ENCODE results near the gene SYCP3. TPM values are rescaled to one million over a fixed set of nuclear protein-coding genes. Genes with fewer than 3 reads are reported as not detected.

Gene SYCP3
- total RNA-seq, 1 donor from 2014 or later = not detected

- no peak overlapping the region for H3K9ac ChIP-seq (ENCODE audit: low read length)
- no peak overlapping the region for H3K27ac Mint-ChIP-seq (ENCODE audit: unreplicated experiment)
- H3K27ac ChIP-seq (ENCODE audit: low read depth, low read length) = no peak overlapping the region
- no peaks in the 10 kb centered on the region for H3K27me3 ChIP-seq (ENCODE audit: insufficient read depth, low read length)
- no peaks in the 10 kb centered on the region for H3K9me3 Mint-ChIP-seq (ENCODE audit: unreplicated experiment)
- H3K79me2 ChIP-seq (ENCODE audit: insufficient read depth, low read length) = no peaks in the 10 kb centered on the region
- H3K9me3 ChIP-seq (ENCODE audit: insufficient read depth, low read depth, low read length) = no peaks in the 10 kb centered on the region
- no peak overlapping the region for H3K4me3 Mint-ChIP-seq (ENCODE audit: unreplicated experiment)
- H3K4me2 ChIP-seq (ENCODE audit: low read length) = no peak overlapping the region
- no peak overlapping the region for H2AFZ ChIP-seq (ENCODE audit: low read depth, low read length)
- H3K4me1 ChIP-seq (ENCODE audit: insufficient read depth, low read length) = peaks cover 3% of the 10 kb centered on the region
- no peaks in the 10 kb centered on the region for H4K20me1 ChIP-seq (ENCODE audit: insufficient read depth, low read length)
- H3K36me3 Mint-ChIP-seq (ENCODE audit: low read depth, unreplicated experiment) = no peaks in the 10 kb centered on the region
- TF ChIP-seq CTCF (IDR thresholded peaks at IDR 0.05; ENCODE audit: insufficient read depth, low read depth, low read length) (no peak), EZH2 (IDR thresholded peaks at IDR 0.05; ENCODE audit: insufficient read depth, low read length) (no peak)
- H3K36me3 ChIP-seq (ENCODE audit: insufficient read depth, low read length) = no peaks in the 10 kb centered on the region
- DNase-seq (ENCODE audit: low read depth) = no peak
- H3K27me3 Mint-ChIP-seq (ENCODE audit: low read depth, unreplicated experiment) = no peaks in the 10 kb centered on the region
- H3K4me3 ChIP-seq (ENCODE audit: insufficient read depth, low read depth, low read length) = no peak overlapping the region
- no peak for FAIRE-seq
- H3K4me1 Mint-ChIP-seq (ENCODE audit: low read depth, unreplicated experiment) = peaks cover 4% of the 10 kb centered on the region
Observed at GRCh38 chr12:101772012-101772775, 32.9 kb upstream of the SYCP3 start.

DNA sequence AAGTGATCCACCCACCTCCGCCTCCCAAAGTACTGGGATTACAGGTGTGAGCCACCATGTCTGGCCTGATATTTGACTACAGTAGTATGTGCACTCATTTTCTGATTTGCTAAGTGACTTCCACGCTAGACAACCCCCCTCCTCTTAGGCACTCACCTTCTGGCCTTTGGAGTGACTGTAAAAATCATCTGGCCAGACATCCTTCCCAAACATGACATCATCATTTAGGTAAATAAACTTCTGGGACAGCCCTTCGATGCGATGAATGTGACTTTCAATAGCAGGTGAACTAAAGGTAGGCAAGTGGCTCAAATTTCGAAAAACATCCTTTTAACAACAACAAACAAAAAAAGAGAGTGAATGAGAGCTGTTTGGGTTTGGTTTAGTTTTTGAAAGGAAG is 30.6 kb upstream of the SYCP3 start:
- no peak overlapping the region for H3K4me3 ChIP-seq (ENCODE audit: insufficient read depth, low read depth, low read length)
- H3K36me3 Mint-ChIP-seq (ENCODE audit: low read depth, unreplicated experiment) = peaks cover 4% of the 10 kb centered on the region
- H3K4me1 Mint-ChIP-seq (ENCODE audit: low read depth, unreplicated experiment) = peaks cover 4% of the 10 kb centered on the region
- H3K4me3 Mint-ChIP-seq (ENCODE audit: unreplicated experiment) = no peak overlapping the region
- H3K79me2 ChIP-seq (ENCODE audit: insufficient read depth, low read length) = no peaks in the 10 kb centered on the region
- no peak overlapping the region for H2AFZ ChIP-seq (ENCODE audit: low read depth, low read length)
- TF ChIP-seq EZH2 (IDR thresholded peaks at IDR 0.05; ENCODE audit: insufficient read depth, low read length) (no peak), CTCF (IDR thresholded peaks at IDR 0.05; ENCODE audit: insufficient read depth, low read depth, low read length) (no peak)
- H3K27me3 Mint-ChIP-seq (ENCODE audit: low read depth, unreplicated experiment) = no peaks in the 10 kb centered on the region
- DNase-seq (ENCODE audit: low read depth) (no peak), FAIRE-seq (no peak)
- no peaks in the 10 kb centered on the region for H3K9me3 ChIP-seq (ENCODE audit: insufficient read depth, low read depth, low read length)
- H3K27ac Mint-ChIP-seq (ENCODE audit: unreplicated experiment) = no peak overlapping the region
- H3K9ac ChIP-seq (ENCODE audit: low read length) = no peak overlapping the region
- peaks cover 3% of the 10 kb centered on the region for H3K36me3 ChIP-seq (ENCODE audit: insufficient read depth, low read length)
- no peaks in the 10 kb centered on the region for H3K27me3 ChIP-seq (ENCODE audit: insufficient read depth, low read length)
- H3K9me3 Mint-ChIP-seq (ENCODE audit: unreplicated experiment) = no peaks in the 10 kb centered on the region
- no peaks in the 10 kb centered on the region for H4K20me1 ChIP-seq (ENCODE audit: insufficient read depth, low read length)
- peaks cover 3% of the 10 kb centered on the region for H3K4me1 ChIP-seq (ENCODE audit: insufficient read depth, low read length)
- H3K4me2 ChIP-seq (ENCODE audit: low read length) = no peak overlapping the region
- no peak overlapping the region for H3K27ac ChIP-seq (ENCODE audit: low read depth, low read length)

DNA sequence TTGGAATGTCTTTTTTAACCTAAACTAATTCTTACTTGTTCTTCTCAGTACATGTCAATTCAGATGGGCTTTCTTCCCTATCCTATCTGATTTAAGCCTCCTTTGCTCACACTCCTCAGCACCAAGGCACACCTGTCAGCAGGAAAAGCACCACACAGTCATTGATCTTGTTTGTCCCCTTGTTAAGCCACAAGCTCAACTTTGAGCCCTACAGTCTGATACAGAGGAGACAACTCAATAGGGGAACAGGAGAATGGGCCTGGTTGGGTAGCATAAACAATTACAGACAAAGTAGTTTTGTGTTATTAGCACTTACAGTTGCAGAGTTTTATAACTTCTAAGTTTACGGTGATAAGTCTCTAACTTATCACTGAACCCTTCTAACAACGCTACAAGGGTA is 29.5 kb upstream of the SYCP3 start:
- no peak overlapping the region for H2AFZ ChIP-seq (ENCODE audit: low read depth, low read length)
- no peaks in the 10 kb centered on the region for H4K20me1 ChIP-seq (ENCODE audit: insufficient read depth, low read length)
- no peak overlapping the region for H3K4me3 ChIP-seq (ENCODE audit: insufficient read depth, low read depth, low read length)
- peaks cover 4% of the 10 kb centered on the region for H3K4me1 Mint-ChIP-seq (ENCODE audit: low read depth, unreplicated experiment)
- H3K4me1 ChIP-seq (ENCODE audit: insufficient read depth, low read length) = no peaks in the 10 kb centered on the region
- H3K27ac Mint-ChIP-seq (ENCODE audit: unreplicated experiment) = no peak overlapping the region
- no peaks in the 10 kb centered on the region for H3K9me3 ChIP-seq (ENCODE audit: insufficient read depth, low read depth, low read length)
- no peak for FAIRE-seq
- TF ChIP-seq CTCF (IDR thresholded peaks at IDR 0.05; ENCODE audit: insufficient read depth, low read depth, low read length) = no peak
- no peak for TF ChIP-seq EZH2 (IDR thresholded peaks at IDR 0.05; ENCODE audit: insufficient read depth, low read length)
- no peak overlapping the region for H3K4me2 ChIP-seq (ENCODE audit: low read length)
- H3K9ac ChIP-seq (ENCODE audit: low read length) = no peak overlapping the region
- DNase-seq (ENCODE audit: low read depth) = no peak
- H3K27me3 ChIP-seq (ENCODE audit: insufficient read depth, low read length) = no peaks in the 10 kb centered on the region
- no peaks in the 10 kb centered on the region for H3K79me2 ChIP-seq (ENCODE audit: insufficient read depth, low read length)
- H3K36me3 Mint-ChIP-seq (ENCODE audit: low read depth, unreplicated experiment) = peaks cover 4% of the 10 kb centered on the region
- H3K27ac ChIP-seq (ENCODE audit: low read depth, low read length) = no peak overlapping the region
- H3K27me3 Mint-ChIP-seq (ENCODE audit: low read depth, unreplicated experiment) = no peaks in the 10 kb centered on the region
- H3K4me3 Mint-ChIP-seq (ENCODE audit: unreplicated experiment) = no peak overlapping the region
- H3K36me3 ChIP-seq (ENCODE audit: insufficient read depth, low read length) = peaks cover 4% of the 10 kb centered on the region
- no peaks in the 10 kb centered on the region for H3K9me3 Mint-ChIP-seq (ENCODE audit: unreplicated experiment)

Data from astrocyte (in vitro differentiated cells and primary cell).